ENCODE data around the gene FOSL1. TPM values are rescaled to one million over a fixed set of nuclear protein-coding genes. Genes with fewer than 3 reads are reported as not detected.

FOSL1 gene
- total RNA-seq, 1 donor from 2014 or later: 2.2 TPM

DNA sequence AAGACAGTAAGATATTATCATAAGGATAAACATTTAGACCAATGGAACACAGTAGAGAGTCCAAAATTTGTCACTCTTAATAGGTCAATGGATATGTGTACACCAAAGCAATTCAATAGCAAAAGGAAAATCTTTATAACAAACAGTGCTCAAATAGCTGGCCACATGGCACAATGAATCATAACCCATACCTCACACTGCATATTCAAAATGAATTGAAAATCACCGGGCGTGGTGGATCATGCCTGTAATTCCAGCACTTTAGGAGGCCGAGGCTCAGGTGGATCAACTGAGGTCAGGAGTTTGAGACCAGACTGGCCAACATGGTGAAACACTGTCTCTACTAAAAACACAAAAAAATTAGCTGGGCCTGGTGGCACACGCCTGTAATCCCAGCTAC, 58.0 kb downstream of the FOSL1 start:
- H3K27me3 ChIP-seq (ENCODE audit: low read depth): no peaks in the 10 kb centered on the region
- H3K9me3 ChIP-seq: no peaks in the 10 kb centered on the region
- no peak for ATAC-seq
- no peaks in the 10 kb centered on the region for H3K36me3 ChIP-seq
- no peak overlapping the region for H3K4me3 ChIP-seq
- DNase-seq: no peak
- TF ChIP-seq, protein P1, sequence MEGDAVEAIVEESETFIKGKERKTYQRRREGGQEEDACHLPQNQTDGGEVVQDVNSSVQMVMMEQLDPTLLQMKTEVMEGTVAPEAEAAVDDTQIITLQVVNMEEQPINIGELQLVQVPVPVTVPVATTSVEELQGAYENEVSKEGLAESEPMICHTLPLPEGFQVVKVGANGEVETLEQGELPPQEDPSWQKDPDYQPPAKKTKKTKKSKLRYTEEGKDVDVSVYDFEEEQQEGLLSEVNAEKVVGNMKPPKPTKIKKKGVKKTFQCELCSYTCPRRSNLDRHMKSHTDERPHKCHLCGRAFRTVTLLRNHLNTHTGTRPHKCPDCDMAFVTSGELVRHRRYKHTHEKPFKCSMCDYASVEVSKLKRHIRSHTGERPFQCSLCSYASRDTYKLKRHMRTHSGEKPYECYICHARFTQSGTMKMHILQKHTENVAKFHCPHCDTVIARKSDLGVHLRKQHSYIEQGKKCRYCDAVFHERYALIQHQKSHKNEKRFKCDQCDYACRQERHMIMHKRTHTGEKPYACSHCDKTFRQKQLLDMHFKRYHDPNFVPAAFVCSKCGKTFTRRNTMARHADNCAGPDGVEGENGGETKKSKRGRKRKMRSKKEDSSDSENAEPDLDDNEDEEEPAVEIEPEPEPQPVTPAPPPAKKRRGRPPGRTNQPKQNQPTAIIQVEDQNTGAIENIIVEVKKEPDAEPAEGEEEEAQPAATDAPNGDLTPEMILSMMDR (IDR thresholded peaks at IDR 0.05): no peak
- intact Hi-C loops (cut with DNase I): no loop called here
- no peak overlapping the region for H3K27ac ChIP-seq
- H3K4me1 ChIP-seq: no peaks in the 10 kb centered on the region

Other genes with a start within 250 kb of the FOSL1 start
- gene RELA, start 237.5 kb downstream of the FOSL1 start, total RNA-seq: 68.9 TPM
- gene KAT5, start 188.1 kb downstream of the FOSL1 start, total RNA-seq: 82.6 TPM
- 44.4 TPM for gene RNASEH2C, start 179.6 kb downstream of the FOSL1 start, total RNA-seq
- gene AP5B1, start 119.4 kb downstream of the FOSL1 start, total RNA-seq: 46.3 TPM
- 0.89 TPM for gene OVOL1, start 113.3 kb downstream of the FOSL1 start, total RNA-seq
- 0.47 TPM for gene SNX32, start 66.4 kb downstream of the FOSL1 start, total RNA-seq
- gene CFL1, start 42.2 kb downstream of the FOSL1 start, total RNA-seq: 647 TPM
- gene MUS81, start 40.0 kb downstream of the FOSL1 start, total RNA-seq: 52.8 TPM
- 53.9 TPM for gene EFEMP2, start 27.6 kb downstream of the FOSL1 start, total RNA-seq
- 20.6 TPM for gene CTSW, start 20.6 kb downstream of the FOSL1 start, total RNA-seq
- 44.0 TPM for gene FIBP, start 11.9 kb downstream of the FOSL1 start, total RNA-seq
- 28.6 TPM for gene CCDC85B, start 9.7 kb downstream of the FOSL1 start, total RNA-seq
- 36.5 TPM for gene C11orf68, start 18.7 kb upstream of the FOSL1 start, total RNA-seq
- gene DRAP1, start 19.0 kb upstream of the FOSL1 start, total RNA-seq: 63.3 TPM
- gene TSGA10IP, start 45.1 kb upstream of the FOSL1 start, total RNA-seq: not detected
- gene SART1, start 61.3 kb upstream of the FOSL1 start, total RNA-seq: 51.0 TPM
- 29.0 TPM for gene EIF1AD, start 101.8 kb upstream of the FOSL1 start, total RNA-seq
- 156 TPM for gene BANF1, start 102.1 kb upstream of the FOSL1 start, total RNA-seq
- 11.0 TPM for gene CST6, start 111.6 kb upstream of the FOSL1 start, total RNA-seq
- gene CATSPER1, start 126.1 kb upstream of the FOSL1 start, total RNA-seq: 3.6 TPM
- gene GAL3ST3, start 148.8 kb upstream of the FOSL1 start, total RNA-seq: not detected
- gene SF3B2, start 152.0 kb upstream of the FOSL1 start, total RNA-seq: 145 TPM
- 50.8 TPM for gene PACS1, start 169.9 kb upstream of the FOSL1 start, total RNA-seq

Measured in lower lobe of right lung (tissue), 2 donors.